Activated T-helper 1 cell treated with Interleukin-2 at 50 U/mL for 16 hours (primary cell): ENCODE measurements around the gene ASB8.
"Not testable (repeated sequence)": the region's sequence is repeated elsewhere in the genome, so short reads cannot be mapped to it uniquely, and the experiment has no call there.

ENCODE experiments used
- DNase-seq: peaks from one replicate; pipeline ENCODE4 v3.0.0-alpha.2; 2020; ENCODE audit warnings: low read depth

Gene ASB8

DNA sequence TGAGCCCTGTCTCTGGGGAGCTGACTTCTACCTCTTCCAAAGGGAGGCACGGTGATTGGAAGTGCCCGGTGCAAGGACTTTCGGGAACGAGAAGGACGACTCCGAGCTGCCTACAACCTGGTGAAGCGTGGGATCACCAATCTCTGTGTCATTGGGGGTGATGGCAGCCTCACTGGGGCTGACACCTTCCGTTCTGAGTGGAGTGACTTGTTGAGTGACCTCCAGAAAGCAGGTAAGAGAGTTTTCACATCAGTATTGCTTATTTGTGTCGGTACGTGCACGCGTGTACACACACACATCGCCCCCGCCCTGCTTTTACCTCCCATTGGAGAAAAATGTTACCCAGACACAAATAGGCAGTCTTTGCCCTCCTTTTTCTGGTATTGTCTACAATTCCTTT, 24.5 kb downstream of the ASB8 start:
- no peak for DNase-seq

DNA sequence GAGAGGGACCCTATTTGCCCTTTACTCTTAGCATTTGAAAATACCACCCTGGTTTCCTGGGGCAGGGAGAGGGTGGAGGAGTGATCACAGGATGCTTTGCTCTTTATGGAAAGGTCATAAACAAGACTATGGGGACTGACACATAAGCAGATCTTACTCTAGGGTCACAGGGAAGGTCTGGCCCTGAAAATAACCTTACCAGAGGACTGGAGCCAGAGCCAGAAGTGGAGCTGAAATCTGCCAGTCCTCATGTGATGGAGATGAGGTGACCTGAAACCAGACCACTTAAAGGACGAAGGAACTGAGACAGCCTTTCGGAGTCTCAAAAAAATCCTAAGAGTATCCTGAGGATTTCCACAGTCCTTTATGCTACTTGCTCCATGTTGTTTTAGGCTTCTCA, 25.8 kb downstream of the ASB8 start:
- no peak for DNase-seq

DNA sequence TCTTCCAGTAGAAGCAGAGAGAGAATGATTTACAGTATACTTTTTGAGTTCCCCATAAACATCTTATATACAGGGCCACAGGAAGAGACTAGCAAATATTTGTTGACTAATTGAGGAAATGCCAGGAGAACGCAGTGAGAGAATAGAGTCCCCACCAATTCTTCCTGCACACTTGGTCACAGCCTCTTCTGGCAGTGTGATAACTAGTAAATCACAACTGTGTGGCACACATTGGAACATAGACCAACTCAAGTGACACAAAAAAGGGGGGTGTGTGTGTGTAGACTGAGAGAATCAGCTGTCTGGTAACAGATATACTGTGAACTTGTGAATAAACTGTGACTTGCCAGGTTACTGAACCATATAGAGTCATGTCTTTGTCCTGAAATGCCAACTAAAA, 27.9 kb downstream of the ASB8 start:
- DNase-seq, result no peak

DNA sequence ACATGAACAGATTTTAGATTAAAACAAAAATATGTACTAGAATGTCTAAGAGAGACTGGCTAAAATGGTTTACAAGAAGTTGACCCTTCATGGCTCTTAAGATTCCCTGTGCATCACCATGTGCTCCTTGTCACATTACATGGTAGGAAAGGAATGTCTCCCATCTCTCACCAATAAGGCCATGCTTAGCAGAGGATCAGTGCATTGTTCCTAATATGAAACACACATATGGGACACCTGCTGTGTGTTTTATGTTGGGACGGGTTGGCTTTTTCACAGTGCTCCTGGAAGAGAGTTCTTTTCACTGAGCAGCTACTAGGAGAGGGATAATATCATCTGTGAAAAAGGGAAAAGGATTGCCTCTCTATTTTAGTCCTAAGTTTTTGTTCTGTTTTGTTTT, 28.5 kb downstream of the ASB8 start:
- DNase-seq, result no peak

DNA sequence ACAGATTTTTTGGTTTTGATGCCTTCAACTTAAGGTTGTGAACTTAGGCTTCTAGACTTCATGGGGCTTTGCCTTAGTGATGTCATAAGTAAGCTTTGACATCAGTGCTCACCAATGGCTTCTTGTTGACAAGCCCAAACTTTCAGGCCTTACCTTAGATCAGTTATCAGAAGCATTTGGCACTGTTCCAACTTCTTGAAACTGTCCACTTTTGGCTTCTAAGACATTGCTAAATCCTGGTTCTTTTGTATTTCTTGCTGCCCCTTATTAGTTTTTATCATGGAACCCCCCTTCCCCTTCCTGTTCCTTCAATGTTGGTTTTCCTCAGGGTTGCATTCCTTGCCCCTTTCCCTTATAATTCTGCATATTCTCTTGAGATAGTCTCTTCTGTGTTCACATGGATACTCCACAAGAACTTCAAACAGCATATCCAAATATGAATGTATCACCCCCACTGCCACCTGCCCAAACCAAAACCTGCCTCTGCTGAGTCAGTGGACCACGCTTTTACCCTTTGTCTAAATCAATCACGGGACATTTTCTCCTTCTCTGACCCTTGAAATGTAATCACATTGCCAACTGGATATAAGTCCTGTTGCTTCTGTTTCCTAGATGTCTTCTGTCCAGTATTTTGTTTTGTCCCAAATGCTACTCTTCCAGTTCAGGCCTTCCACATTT, 30.2 kb downstream of the ASB8 start:
- no peak for DNase-seq

DNA sequence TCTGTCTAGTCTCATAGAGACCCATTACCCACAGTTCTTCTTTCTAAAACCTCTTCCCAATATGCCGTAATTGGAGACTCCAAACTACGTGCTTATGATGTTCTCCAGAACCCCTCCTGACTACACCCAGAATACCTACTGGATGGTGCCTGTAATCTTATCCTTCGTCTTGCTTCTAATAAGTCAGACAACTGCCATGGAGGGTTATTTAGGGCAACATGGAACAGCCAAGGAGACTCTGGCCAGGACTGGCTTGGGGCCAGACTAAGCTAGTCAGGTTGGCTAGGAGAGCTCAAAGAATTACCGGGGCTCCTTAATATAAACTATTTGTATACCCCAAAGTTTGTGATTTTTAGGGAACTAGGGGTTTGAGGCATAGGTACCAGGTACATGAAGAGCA, 31.3 kb downstream of the ASB8 start:
- no peak for DNase-seq

DNA sequence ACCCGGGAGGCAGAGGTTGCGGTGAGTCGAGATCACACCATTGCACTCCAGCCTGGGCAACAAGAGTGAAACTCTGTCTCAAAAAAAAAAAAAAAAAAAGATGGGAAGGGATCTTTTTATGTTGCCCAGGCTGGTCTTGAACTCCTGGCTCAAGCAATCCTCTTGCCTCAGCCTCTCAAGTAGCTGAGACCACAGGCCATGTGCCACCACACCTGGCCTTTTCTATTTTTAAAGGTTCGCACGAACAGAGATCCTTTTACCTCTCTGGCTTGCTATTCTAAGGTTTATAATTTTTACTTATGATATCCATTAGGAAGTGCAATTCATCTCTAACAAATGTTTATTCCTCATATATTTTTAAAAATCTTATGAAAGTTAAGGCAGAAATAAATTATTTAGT, 31.8 kb downstream of the ASB8 start:
- not testable (repeated sequence) for DNase-seq

DNA sequence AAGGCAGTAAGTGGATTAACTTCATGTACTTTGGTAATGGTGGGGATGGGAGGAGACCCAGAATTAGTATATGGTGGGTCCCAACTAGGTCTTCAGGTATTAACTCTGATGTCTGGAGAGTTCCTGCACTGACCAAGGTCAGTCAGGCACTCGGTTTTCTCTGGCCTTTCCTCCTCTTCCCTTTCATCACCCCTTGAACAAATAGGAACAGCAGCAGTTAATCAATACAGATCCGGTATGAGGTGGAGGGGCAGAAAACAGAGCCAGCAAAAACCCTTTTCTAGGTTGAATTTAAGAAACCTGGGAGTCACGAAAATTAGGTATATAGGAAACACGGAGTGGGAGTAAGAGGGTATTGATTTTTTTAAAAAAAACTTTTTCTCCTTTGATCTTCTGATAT, 34.1 kb downstream of the ASB8 start:
- DNase-seq, result no peak

DNA sequence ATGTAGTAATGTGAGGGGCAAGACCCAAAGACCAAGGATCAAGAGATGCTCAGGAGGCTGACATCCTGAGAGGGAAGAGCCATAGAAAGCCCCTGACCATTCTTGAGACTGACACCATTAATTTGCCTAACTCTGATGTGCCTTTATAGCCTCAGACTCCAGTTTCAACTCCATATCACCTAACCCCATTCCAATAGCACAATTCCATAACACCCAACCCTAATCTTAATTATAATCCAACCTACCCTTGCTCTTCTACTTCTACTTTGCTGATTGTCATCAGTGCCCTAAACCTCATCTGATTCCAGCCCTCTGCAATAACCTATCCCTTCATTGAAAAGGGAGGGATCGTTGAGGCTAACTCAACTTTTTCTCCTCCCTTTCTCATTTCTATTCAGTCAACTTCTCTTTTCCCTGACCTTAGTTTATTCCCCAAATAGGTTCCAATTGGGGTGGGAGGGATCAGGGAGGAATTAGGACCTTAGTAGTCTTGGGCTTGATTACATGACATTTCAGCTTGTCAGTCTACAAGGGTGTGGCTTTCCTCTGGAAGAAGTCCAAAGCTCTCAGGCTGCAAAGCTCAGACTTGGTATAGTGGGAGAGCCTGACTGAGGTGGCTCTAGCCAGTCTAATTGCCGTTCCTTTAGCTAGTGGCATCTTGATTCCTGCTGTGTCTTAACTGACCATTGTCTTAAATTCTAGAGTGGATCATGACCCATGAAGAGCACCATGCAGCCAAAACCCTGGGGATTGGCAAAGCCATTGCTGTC, 35.1 kb downstream of the ASB8 start:
- DNase-seq, result no peak

DNA sequence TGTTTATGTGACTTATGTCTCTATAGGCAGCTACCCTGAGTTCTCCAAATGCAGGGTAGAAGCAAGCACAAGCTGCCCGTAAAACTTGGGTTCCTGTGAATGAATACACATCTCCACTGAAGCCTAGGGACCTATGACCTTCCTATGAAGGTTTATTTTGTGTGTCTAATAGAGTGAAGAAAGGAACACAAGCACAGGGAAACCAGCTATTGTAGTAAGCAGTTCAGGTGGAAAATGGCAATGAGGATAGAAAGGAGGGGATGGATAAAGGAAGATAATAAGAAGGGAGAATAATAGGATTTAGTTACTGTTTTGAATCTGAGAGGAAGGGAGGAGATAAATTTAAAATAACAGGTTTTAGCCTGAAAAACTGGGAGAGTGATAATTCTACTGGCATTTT, 35.8 kb downstream of the ASB8 start:
- no peak for DNase-seq

DNA sequence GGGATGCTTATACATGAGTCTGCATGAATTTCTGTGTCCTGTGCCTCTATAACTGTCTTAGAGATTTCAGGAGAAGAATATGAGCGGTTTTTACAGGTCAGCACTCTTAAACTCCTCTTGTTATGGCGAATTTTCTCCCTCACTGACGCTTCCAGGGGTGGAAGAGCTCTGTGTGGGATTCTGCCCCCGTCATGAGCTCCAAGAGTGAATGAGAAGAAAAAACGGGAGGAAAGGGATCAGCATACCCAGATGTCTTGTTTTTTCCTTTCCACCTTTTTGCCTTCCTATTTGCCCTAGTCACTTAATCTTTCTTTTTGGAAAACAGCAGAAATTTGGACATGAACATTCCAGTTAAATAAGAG, 37.5 kb downstream of the ASB8 start:
- no peak for DNase-seq

DNA sequence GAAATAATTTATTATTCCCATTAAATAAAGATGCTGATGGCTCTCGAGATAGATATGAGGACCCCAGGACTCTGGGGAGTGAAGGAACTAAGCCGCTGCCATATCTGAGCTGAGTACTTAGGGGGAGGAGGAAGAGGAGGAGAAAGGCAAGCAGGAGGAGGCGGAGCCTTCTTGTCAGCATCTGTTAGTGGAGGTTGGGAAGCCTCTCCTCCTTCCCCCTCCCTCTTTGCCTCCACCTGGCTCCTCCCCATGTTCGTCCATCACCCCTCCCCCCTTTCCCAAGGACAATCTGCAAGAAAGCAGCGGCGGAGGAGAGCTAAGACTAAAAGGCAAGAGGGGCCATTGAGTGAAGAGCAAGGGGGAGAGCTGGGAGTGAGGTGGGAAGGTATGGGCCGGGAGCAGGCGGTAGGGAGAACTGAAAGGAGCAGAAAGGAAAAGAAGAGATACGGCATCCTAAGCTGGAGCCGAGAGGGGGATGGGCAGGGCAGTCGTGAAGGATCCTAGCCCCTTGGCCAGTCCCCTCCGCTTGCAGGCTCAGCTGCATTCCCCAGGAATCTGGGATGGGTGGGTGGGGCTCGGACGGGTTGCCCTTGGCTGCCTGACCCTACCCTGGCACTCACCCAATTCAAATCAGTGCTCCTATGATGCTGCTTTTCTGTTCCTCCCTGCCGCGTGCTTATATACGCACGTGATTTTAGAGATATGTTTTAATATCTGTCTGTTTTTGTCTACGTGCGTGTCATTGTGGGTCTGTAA, 38.1 kb downstream of the ASB8 start, which contains the start of gene PFKM:
Gene PFKM, plus strand, starts transcription at position 287 of the 756 bp plus-strand sequence. CDS start 3,411 bp downstream, outside the sequence.
- DNase-seq, result peak; percentile 33

DNA sequence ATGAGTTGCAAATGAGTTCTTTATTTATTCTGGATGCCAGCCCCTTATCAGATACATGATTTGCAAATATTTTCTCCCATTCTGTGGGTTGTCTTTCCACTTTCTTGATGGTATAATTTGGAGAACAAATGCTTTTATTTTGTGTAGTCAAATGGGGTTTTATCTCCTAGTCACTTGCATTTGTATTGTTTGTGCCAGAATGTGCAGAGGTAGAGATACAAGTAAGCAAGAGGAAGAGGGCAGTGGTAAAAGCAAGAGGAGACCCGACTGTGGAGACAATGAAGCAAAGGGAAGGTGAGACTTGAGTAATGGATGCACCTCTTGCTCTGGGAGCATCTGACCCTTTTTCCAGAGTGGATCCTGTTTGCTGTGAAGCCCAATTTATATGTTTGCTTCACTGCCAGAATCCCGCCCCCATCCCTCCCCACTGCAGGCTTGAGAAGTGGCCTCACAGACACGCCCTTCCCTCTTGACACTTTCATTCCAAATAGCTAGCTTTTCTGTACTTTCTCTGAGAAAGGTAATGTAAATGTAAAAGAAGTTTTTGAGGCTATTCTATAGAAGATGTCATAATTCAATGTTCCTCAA, 38.9 kb downstream of the ASB8 start:
- no peak for DNase-seq

DNA sequence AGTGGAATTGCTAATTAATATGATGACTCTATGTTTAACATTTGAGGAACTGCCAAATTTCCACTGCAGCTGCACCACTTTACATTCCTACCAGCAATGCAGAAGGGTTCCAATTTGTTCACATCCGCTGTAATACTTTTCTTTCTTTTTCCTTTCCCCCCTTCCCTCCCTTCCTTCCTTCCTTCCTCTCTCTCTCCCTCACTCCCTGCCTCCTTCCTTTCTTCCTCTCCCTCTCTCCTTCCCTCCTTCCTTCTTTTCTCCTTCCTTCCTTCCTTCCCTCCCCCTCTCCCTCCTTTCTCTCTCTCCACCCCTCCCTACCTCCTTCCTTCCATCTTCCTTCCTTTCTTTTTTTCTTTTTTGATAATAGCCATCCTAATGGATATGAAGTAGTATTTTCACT, 41.4 kb downstream of the ASB8 start:
- DNase-seq, result no peak

DNA sequence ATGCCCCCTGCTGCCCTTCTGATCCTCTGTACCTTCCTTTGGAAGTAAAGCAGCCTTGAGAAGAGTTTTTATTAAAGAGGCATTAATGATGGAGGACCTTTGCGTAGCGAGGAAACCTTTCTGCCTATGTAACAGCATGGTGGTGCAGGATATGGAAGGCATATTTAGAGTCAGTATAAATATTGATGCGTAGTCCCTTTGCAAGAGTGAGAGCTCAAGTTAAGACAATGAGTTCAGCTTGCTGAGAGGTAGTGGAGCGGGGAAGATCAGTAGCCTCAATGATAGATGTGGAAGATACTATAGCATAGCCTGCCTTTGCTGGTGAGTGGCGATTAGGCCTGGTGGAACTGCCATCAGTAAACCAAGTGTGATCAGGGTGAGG, 46.0 kb downstream of the ASB8 start:
- DNase-seq, result not testable (repeated sequence)

DNA sequence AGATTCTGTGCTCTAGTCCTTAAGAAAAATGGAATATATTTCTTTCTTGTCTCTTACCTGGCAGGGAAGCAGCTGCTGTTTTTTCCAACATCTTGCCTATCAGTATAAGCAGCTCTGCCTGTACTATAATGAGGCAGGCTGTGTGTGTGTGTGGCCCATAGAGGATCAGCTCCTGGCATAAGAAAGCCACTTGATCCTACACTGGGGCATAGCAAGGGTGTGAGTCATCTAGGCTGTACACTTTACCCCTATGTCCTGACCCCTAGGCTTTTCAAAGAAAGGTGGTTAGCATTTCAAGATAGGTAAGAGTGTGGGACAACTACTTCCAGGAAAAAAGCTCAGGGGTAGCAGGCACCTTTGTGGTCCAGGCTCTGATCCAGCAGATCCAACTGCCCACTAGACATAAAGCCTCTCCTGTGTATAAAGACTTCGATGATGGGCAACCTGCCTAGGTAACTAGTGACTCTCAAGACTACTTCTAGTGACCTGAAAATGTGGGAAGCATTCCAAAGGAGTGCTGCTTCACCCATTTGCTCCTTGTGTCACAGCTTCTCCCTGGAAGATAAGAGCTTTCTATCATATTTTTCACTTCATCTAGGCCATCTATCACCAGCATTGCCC, 46.5 kb downstream of the ASB8 start:
- DNase-seq, result no peak

DNA sequence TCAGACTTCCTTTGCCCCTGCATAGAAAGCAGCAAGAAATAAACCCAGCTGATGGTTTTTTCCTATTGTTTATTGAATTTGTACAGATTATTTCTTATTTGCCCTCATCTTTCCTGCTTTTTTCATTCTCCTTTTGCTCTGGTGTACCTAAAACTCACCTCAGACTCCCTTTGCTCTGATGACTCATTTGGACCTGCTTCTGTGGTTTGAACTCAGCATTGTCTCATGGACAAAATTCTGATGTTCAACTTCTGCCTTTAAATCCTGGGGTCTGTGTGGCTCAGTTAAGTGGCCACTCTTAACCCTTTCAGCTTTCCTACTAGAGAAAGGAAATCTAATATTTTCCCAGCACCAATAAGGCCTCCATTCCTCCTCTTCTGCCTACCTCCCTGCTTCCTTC, 47.9 kb downstream of the ASB8 start:
- DNase-seq, result no peak

DNA sequence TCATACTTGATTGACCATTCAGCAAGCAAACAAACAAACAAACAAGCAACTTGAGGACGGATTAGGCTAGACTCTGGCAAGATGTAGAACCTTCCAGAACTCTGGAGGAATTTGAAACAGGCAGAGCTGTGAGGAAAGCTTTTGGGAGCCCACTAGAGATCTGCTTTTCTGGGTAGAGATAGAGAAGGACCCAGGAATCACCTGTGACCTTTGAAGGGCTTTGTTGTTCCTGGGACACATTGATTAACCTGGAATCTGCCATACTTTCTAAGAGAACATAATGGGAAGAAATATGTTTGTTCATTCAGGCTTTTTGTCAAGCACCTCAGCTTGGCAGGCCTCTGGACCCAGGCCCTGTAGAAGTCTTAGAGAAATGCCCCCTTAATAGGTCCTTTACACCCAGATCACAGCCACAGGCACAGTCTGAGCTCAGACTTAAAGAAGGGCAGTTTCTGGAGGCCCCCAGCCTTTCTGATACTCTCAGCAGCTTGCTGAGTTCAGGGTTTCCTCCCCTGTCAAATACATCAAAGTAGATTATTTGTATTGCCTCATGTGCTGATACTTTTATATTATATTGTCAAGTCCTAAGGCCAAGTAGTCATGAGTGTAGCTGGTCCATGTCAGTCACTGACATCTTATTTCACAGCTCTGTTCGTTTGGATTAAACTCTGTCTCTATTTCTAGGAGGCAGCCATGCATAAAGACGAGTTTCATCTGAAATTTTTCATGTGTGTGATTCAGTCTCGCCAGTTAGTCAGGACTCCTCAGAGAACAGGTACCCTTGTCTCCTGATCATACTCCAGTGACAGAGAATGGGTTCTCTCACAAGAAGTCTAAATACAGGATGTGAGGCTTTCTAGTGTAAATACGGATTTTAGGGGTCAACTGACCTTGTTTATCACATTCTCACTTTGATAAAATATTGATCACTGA, 50.4 kb downstream of the ASB8 start:
- no peak for DNase-seq

DNA sequence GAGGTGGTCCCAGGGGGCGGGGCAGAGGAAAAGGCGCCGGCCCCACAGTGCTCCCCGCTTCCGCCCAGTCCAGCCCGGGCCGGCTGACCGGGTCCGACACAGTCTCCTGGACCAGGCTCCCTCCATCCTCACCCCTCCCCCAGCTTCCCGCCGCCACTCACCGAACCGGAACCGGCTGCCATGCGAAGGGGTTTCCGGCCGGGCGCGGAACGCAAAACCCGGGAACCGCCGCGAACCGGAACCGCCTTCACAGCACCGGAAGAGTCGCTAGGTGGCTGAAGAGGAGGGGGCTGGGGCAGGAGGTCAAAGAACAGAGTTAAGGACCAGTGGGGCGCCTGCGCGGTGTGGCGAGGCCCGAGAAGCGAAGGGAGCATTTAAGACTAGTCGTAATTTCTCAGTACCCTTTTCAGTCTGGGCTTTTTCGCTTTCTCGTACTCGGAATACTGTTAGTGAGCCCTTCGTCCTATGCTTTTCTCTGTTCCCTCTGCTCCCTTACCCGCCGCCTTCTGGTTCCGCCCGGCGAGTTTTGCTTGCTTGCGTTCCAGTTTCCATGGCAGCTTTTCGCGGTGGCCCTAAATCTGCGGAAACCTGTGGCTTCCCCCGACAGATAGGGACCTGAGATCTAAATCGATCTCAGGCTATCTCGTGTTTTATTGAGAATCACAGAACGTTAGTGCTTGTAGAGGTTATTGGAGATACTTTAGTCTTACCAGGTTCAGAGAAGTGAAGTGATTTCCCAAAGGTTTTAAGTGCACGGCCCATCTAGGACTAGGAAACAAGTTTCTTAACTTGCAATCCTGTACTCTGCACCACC, 51.2 kb downstream of the ASB8 start, which contains the start of gene SENP1:
Gene SENP1, minus strand, starts transcription at position 213 of the 814 bp plus-strand sequence. CDS start 4,607 bp downstream, outside the sequence.
- DNase-seq, result peak; percentile 81

DNA sequence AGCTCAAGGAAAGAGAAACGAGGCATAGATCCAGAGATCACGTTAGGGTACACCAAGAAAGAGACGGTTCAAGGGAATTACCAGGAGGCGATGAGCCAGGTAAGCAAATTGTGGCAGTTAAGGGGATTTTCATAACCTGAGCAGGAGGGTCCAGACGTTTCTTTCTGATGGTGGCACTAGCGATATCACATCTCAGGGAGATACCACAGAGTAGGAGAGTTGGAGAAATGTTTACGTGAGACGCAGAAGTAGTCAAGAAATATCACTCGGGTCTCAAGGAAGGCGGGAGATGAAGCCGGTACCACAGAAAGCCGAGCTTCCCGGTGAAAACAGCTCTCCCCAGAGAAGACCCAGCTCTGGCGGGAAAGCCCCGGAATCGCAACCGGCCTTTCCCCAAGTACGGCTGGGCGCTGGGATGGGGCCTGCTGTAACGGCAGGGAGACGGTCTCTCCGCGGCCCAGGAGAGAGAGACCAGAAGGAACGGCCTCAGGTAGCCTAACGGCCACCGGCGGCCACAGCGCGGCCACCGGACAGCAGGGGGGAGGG, 51.9 kb downstream of the ASB8 start:
- DNase-seq, result peak; percentile 16
